GM20431 (cell line): ENCODE measurements around the gene P2RX7.

ENCODE experiments used
- in situ Hi-C: fragments of 300-500 bp; cut with MseI, MboI; formaldehyde crosslinking; loops from one replicate; pipeline ENCODE4 v1.15.0; 2020; ENCODE audit warnings: low sequenced_read_pairs; ENCODE audit not compliant: unreplicated experiment

The P2RX7 gene

DNA sequence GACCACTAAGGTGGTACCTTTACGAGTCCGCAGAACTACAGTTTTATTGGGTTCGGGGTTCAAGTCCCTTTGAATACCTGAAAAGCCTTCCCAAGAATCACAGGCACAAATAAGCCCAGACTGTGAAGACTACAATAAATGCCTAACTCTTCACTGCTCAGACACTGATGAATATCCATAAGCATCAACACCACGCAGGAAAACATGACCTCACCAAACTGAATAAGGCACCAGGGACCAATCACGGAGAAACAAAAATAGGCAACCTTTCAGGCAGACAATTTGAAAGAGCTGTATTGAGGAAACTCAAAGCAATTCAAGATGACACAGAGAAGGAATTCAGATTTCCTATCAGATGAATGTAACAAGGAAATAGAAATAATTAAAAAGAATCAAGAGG, 24.2 kb upstream of the P2RX7 start:
- in situ Hi-C loops = no loop called here

DNA sequence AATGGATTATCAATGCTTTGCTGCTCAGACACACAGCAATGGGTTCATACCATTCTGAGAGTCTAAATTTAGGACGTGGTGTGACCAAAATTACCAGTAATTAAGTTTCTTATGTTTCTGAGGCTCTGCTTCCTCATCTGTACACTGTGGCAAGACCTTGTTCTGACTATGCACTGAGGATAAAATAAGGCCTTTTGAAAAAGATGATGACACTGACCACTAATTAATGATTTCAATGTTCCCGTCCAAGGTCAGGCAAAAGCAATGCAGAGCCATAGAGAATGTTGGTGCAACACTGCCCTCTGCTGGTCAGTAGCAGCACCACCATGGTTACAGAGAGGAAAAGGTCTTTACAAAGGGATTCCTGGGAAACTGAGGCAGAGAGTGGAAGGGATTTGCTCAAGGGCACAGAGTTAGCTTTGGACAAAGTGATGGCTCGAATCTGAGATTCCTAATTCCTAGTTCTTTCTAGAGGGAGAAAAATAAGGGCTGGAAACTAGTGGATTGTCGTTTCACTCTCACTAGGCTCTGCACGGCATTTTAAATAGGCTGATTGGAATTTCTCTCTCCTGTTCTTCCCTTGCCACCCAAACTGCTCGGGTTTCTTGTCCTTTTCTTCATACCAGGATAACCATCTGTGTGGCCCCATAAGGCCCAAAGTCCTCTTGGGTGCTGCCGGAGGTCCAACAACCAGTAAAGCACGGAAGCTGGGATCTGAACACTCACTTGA, 22.3 kb upstream of the P2RX7 start:
- in situ Hi-C loops = no loop called here

DNA sequence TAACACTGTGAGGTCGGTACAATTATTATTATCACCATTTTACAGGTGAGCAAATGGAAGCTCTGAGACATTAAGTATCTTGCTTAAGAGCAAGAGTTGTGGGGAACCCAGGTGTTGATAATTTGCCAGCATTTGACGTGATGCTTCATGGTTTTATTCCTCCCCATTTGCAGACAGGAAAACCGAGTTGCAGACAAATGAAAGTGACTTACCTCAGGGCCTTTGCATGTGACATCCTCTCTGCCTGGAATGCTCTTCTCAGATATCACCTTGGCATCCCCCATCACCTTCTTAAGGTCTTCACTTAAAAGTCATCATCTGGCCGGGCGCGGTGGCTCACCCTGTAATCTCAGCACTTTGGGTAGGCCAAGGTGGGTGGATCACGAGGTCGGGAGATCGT, 21.0 kb upstream of the P2RX7 start:
- in situ Hi-C loops = no loop called here

DNA sequence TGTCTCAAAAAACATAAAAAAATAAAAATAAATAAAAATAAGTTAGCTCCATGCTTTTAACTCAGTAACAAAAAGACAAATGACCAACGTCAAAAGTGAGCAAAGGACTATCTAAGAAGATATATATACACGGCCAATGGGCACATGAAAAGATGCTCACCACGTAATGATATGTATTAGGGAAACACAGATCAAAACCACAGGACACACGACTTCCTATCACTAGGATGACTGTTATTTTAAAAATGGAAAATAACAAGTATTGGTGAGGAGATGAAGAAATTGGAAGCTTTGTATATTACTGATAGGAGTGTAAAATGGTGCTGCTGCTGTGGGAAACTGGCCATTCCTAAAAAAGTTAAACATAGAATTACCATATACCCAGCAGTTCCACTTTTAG, 20.2 kb upstream of the P2RX7 start:
- in situ Hi-C loops = no loop called here

DNA sequence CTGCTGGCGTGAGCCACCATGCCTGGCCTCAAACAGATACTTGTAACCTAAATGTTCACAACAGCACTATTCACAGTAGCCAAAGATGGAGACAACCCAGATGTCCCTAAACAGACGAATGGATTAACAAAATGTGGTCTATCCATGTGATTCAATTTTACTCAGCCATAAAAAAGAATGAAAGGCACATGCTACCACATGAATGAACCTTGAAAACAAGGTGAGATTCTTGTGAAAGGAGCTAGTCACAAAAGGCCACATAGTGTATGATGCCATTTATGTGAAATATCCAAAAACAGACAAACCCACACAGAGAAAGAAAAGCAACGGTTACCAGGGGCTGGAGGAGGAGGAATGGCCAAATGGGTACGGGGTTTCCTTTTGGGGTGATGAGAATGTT, 19.6 kb upstream of the P2RX7 start:
- in situ Hi-C loops = no loop called here

DNA sequence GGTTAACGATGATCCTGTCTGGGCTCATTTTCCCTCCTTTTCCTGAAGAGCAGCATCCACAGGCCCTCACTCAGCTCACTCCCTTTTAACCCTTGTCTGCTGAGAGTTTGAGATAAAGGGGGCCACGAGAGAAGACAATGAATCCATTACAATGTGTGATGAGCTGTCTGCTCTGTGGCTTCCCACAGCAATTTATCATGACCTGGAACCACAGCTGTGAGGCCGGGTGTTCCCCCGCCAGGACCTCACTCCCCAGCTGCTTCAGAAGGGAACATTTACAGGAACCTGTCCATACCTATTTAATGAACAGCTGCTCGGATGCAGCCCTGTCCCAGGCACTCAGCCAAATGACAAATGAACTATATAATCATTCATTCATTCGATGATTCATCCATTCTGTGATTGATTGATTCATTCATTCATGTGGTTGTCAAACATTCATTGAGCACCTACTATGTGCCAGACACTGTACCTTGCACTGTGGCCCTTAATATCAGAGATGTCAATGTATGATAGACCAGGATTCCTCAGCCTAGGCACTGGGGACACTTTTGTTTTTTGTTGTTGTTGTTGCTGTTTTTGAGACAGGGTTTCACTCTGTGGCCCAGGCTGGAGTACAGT, 18.5 kb upstream of the P2RX7 start:
- in situ Hi-C loops = no loop called here

DNA sequence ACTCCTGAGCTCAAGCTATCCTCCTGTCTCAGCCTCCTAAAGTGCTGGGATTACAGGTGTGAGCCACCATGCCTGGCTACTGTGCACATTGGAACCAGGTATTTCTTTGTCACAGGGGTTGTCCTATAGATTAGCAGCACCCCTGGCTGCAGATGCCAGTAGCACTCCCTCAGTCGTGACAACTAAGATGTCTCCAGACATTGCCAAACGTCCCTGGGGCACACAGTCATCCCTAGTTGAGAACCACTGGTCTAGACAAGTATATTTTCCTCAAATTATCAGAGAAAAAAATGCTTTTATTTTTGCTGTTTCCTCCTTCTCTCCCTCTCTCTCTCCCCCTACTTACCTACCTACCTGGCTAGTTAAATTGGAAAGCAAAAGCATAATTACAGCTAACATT, 17.9 kb upstream of the P2RX7 start:
- in situ Hi-C loops = no loop called here

DNA sequence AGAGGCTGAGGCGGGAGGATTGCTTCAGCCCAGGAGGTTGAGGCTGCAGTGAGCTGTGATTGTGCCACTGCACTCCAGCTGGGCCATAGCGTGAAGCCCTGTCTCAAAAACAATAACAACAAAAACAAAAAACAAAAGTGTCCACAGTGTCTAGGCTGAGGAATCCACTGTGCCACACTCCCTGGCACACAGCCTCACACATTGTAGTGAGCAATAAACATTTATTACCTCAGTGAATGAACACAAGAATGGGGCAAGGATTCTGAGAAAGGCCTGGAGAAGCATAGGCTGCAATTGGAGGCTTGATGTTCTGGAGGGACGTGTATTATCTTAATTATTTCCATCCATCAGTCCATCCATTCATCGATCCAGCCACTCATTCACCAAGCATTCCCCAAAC, 17.1 kb upstream of the P2RX7 start:
- in situ Hi-C loops = no loop called here

DNA sequence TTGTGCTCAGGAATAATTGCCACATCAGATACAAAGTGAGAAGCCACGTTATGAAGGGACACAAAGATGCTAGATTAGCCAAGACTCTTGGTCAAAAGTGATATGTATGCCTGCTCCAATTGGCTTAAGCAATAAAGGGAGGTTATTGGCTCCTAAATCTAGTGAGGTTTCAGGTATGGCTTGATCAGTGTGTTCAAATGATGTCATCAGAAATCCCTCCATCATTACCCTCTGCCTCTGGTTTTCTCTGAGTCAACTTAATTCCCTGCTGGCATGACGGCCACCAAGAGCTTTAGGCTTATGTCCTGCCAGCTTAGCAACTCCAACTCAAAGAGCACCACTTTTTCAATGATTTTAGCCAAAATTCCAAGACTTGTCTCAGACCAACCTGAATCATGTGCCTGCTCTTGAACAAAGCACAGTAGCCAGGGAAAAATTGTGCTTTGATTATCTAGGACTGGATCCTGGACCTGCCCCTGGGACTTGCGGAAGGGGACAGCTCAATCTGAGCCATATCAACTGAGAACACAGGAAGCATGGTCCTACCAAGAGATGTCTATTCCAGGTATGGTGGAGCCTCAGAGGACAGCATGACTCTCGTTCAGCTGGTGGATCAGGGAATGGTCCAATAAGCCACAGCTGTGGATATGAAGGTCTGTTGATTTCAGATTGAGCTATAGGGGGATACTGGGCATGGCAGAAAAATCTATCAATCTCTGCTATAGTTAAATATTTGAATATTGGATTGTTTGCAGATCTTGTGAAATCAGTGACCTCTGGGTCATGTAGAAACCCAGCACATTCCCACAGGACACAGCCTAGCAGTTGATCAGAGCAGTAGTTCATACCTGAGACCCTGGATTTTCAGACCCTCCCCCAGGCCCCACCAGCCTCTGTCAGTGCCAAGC, 16.1 kb upstream of the P2RX7 start:
- in situ Hi-C loops = no loop called here

DNA sequence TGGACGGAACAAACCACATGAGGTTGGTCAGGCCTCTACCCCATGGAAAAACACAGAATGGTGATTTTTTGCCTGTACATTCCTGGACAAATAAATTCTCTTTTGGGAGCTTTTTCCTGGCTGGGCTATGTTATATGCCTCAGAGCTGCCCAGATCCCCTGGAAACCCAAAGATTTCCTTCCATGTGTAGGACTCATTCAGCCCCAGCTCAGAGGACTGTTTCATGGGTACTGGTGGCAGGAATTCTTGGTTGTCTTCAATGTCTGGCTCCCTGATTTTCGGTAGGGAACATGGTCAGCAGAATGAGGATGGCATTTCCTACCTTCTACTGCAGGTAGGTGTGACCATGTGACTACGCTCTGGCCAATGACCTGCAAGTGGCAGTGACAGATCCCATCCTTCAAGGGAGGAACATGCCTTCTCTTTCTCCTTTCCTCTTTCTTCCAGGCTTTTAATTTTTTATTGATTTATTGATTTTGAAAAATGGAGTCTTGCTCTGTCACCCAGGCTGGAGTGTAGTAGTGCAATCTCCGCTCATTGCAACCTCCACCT, 15.4 kb upstream of the P2RX7 start:
- in situ Hi-C loops = no loop called here

DNA sequence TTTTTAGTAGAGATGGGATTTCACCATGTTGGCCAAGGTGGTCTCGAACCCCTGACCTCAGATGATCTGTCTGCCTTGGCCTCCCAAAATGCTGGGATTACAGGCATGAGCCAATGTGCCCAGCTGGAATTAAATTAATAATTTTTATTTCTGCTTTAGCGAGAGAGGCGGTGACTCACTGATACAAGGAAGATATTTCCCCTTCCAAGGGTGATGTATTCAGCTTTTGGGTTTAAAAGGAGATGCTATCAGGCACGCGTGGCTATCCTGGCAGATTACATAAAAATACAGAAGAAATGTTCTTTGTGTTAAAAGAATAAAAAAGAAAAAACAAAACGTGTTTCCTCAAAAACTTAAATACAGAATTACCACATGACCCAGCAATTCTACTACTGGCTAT, 12.4 kb upstream of the P2RX7 start:
- in situ Hi-C loops = no loop called here

DNA sequence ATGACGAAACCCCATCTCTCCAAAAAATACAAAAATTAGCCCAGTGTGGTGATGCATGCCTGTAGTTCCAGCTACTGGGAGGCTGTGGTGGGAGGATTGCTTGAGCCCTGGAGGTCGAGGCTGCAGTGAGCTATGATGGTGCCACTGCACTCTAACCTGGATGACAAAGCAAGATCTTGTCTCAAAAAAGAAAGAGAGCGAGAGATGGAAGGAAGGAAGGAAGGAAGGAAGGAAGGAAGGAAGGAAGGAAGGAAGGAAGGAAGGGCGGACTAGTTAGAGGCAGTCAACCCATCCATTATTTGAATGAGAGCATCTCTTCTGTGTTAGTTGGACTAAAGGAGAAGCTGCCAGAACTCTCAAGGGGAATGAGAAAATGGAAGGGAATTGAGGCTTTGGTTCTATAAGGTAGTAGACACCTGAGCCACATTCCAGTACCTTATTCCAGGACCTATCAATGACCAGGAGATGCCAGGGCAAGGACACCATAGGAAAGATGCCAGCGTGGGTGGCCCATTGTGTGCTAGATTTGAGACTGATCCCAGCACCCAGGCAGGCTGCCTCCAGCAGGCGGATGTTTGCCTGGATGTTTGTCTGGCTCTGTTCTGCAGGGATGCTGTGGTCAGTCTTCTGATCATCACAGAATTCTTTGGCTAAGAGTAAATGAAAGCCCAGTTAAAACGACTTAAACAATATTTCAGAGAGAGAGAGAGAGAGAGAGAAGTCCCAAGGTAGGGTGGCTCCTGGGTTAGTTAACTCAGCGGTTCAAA, 11.5 kb upstream of the P2RX7 start:
- in situ Hi-C loops = no loop called here

DNA sequence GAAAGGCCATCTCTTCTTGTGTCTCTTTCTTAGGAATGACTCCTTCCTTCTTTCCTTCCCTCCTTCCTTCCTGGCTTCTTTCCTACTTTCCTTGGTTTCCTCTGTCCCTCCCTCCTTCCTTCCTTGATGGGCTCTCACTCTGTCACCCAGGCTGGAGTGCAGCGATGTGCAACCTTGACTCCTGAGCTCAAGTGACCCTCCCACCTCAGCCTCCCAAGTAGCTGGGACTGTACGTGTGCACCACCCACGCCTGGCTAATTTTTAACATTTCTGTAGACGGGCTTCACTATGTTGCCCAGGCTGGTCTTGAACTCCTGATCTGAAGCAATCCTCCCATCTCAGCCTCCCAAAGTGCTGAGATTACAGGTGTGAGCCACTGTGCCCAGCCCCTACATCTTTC, 10.9 kb upstream of the P2RX7 start:
- in situ Hi-C loops = no loop called here

DNA sequence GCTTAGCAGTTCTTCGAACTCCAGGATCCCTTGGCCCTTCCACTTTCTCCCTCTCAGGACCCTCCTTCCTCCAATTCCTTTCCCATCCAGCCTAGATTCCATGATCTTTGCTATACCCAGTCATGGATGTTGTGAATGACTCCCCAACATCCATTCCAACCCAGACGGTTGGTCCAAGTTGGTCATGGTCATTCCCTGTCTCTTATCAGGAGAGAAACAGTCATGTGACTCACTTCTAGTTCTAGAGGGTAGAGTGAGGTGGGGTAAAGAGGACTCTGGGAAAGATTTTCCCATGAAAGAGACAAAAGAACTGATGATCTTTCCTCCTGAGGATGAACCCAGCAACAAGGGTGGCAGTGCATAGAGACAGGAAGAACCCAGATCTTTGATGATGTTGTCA, 9.2 kb upstream of the P2RX7 start:
- in situ Hi-C loops = no loop called here

DNA sequence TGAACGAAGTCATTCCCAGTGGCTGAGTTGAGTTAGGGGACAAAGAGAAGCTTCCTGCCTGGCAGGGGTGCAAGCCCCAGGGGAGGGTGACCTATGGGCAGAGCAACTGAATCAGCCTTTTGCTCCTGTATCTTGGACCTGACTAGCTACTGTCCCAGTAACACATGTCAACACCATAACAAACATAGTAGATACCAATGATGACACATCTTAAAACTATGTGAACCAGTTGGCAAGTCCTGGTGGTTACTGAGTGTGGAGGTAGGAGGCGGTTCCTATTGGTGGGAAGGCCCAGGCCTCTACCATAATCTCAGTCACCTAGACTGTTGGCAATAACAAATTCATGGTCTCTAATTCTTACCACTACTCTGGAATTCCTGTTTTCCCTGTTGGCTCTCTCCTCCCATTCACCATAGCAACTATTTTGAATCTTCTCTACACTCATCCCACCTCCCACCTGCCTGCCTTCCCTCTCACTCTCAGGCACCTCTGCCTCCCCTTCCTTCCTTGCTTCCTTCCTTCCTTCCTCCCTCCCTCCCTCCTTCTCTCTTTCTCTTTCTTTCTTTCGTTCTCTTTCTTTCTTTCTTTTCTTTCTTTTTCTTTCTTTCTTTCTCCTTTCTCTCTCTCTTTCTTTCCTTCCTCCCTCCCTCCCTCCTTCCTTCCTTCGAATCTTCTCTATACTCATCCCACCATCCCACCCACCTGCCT, 8.1 kb upstream of the P2RX7 start:
- in situ Hi-C loops = no loop called here

DNA sequence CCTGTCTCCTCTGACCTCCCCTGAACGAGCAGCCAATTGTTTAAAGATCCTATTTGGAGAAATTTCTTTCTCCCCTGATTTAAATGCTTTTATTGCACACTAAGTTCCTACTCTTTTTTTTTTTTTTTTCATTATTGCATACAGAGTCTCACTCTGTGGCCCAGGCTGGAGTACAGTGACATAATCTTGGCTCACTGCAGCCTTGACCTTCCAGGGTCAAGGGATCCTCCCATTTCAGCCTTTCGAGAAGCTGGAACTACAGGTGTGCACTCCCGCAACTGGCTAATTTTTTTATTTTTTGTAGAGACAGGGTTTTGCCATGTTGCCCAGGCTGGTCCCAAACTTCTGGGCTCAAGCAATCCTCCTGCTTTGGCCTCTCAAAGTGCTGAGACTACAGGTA, 5.2 kb upstream of the P2RX7 start:
- in situ Hi-C loops = no loop called here

DNA sequence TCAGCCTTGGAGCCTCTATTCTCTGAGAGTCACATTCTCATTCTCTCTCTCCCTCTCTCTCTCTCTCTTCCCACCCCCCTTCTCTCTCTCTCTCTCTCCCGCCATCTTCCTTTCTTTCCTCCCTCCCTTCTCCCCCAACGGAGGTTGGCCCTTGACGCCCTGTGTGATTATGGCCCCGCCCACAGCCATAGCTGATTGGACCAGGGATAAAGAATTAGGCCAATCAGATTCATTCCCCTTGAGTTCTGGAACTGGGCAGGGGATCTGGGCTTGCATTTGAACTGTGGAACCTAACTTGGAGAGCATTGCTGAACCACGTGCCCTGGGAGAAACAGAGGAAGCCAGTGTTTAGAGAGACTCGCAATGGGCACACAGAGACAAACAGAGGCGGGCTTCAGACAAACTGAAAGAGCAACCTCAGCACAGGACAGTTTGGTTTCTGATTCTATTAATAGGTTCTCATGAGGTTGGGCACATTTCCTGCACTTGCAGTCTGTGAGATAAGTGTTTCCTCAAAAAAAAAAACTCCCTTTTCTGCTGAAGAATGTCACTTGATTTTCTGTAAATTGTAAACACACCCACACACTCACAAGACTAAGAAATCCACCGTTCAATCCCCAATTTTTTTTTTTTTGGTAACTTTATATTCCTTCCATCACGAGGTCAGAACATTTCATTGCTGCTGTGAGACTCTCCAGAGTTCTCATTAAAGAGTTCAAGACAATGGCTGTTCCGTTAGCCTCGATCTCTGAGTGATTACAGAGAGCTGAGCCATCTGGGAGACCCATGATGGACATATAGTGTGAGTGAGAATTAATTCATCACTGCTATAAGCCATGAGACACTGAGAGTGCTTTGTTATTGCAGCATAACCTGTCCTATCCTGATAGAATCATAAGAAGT, 3.5 kb upstream of the P2RX7 start:
- in situ Hi-C loops = no loop called here

DNA sequence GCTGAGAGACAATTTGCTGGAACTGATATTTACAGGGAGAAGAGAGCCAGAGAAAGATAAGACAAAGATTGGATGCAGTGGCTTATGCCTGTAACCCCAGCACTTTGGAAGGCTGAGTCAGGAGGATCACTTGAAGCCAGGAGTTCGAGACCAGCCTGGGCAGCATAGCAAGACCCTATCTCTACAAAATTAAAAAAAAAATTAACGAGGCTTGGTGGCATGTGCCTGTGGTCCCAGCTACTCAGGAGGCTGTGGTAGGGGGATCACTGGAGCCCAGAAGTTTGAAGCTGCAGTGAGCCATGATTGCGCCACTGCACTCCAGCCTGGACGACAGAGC, 2.9 kb upstream of the P2RX7 start:
- in situ Hi-C loops = no loop called here
